Activated CD4-positive, alpha-beta T cell treated with anti-CD3 and anti-CD28 coated beads for 48 hours (primary cell): ENCODE measurements around the gene CLGN.
"Not testable (repeated sequence)": the region's sequence is repeated elsewhere in the genome, so short reads cannot be mapped to it uniquely, and the experiment has no call there.

Experiments
- DNase-seq: peaks from one replicate; pipeline ENCODE4 v3.0.0-alpha.2; 2020

CLGN gene, protein sequence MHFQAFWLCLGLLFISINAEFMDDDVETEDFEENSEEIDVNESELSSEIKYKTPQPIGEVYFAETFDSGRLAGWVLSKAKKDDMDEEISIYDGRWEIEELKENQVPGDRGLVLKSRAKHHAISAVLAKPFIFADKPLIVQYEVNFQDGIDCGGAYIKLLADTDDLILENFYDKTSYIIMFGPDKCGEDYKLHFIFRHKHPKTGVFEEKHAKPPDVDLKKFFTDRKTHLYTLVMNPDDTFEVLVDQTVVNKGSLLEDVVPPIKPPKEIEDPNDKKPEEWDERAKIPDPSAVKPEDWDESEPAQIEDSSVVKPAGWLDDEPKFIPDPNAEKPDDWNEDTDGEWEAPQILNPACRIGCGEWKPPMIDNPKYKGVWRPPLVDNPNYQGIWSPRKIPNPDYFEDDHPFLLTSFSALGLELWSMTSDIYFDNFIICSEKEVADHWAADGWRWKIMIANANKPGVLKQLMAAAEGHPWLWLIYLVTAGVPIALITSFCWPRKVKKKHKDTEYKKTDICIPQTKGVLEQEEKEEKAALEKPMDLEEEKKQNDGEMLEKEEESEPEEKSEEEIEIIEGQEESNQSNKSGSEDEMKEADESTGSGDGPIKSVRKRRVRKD

DNA sequence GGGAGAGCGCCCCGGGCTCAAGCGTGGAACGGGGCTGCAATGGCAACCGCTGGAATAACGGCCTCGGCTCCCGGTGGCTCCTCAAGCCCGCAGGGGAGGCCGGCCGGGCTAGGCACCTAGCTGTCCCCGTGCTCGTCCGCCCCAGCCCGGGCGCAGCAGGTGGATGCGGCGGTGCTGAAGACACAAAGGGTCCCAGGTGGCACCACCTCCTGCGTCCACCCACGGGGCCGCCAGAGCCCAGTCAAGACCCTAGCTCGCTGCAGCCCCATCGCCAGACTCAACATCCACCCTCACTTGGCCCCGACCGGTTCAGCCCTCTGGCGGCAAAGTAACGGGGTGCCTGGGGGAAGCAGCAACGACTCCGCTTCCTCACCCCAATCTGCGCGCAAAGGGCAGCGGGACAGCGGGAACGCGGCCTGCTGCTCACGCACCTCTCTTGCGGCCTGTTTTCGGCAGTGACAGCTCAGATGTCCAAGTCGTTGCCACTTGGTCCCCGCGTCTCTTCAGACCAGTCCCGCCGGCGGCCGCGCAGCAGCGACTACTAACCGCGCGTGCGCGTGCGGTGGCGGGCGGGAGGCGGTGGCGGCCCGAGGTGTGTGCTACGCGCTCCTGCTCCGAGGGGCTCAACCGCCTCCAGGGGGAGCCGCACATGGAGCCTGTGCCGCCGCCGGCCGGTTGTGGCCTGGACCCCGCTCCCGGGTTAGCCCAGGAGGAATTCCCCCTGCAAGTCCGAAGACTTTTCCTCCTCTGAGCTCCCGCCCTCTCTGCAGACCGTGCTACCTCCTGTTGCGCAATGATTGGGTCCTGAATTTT, at the start of gene CLGN:
Gene CLGN, minus strand, starts transcription at position 543 of the 813 bp plus-strand sequence. CDS start 14,570 bp downstream, outside the sequence.
- DNase-seq = peak; percentile 65

DNA sequence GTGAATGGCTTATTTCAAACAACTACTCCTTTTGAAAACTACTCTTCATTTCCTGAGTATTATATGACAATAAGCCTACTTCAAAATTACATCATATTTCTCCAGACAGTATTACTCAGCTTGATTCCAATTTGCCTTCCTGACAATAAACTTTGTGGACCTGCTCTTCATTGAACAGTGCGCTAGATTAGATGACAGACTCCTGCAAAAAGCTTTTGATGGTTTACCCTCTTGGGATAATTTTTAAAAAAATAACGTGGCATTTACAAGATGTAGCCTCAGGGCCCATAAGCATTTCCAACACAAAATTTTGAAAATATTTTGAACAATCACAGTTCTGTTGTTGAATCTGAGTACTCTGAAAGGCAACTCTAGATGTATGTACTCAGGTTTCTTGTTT, 44.7 kb upstream of the CLGN start:
- DNase-seq = no peak

DNA sequence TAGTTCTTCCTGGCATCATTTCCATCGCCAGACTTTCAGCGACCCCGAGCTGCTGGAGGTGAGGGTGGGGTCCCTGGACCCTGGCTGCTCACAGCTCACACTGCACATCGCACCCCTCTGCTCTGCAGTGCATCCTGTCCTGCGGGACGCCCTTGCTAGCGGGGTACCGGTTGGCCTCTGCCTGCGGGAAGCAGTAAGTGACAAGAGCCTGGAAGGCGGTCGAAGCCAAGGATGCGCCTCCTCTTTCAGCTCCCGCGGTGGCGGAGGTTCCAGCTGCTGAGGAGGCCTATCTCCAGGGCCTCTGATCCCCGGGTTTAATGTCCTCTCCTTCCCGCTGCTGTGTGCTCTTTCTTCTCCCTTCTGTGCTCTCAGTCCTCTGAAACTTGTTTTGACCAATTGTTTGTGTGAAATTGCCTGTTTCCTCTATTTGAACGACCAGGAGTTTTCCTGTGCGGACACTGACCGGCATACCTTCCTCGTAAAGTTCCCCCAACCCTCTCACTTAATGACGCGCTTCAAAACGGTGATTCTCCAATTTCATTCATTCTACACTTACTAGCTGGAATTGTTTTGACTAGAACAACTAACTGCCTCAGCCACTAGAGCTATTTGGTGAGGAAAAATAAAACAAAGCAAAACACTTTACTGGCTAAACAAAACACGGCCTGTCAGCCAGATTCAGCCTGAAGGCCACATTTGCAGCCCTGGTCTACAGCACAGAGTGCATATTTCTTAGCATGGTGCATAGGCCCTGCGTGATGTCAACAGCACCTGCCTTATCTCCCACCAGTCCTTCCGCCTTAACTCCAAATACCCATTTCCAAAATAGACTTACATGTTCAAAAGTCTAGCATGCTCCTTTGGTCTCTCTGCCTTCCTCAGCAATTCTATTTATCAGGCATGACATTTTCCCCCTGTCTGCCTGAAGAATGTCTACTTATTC, 42.6 kb upstream of the CLGN start:
- no peak for DNase-seq

DNA sequence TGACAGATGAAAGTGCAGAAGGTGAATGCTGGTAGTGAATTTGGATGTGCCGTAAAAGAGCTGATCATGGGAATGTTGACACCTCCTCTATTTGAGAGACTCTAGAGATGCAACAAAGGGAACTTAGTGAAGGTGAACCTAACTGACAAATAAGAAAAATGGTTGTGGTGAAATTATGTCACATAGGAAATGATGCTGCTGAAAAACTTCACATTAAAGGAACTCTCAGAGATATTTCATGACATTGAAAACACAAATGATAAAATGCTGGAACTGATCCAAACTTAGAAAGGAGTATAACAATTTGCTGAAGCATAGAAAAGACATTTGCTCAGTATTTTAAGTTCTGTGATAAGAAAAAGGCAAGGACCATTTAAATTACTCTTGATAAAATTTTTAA, 38.7 kb upstream of the CLGN start:
- DNase-seq = no peak

DNA sequence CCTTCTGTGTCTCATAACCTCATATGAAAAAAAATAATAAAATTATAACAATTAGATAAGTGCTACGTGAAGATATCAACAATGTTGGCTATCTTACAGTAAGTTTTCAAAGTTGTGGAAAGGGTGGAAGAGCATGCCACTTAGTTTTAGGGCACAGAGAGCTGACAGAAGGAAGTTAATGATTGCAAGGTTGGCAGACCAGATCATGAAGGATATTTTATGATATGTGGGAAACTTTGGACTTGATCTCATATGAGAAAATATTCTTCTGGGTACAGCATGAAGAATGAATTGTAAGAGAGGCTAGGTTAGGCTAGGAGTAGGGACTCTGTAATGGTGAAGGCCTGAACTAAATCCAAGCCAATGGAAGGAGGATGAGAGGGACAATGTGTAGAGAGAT, 36.2 kb upstream of the CLGN start:
- DNase-seq = no peak

DNA sequence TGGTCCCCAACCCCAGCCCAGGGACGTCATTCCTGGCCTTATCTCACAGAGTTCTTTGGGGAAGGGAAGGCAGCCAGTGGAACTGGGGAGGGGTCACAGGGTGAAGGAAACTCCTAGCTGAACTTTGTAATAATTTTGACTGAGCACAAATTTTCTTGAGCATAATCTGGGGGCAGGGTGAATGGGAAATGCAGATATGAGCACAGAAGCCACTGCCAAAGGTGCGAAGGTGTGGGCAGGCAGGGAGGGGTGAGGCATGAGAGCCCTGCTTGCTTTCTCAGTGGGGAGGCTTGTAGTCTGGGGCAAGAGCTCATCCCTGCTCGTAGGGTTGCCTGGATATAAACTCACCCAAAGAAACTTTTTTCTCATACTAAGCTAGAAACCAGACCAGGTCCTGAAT, 35.7 kb upstream of the CLGN start:
- DNase-seq = no peak

DNA sequence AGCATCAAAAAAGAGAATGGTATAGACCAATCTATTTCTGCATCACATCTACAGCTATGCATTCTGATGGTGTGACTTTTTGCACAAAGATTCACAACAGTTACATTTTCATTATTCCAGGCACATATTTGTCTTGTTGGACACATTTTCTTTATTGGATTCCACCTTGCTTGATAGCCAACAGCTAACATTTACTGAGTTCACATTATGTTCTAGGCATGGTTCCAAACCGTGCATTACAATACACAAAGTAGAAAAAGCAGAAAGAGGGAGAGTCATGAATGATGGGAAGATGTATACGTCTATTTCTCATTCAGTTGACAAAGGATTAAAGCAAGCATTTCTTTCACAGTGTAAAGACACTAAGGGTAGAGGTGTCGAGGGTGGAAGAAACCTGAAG, 22.9 kb upstream of the CLGN start:
- DNase-seq = no peak

DNA sequence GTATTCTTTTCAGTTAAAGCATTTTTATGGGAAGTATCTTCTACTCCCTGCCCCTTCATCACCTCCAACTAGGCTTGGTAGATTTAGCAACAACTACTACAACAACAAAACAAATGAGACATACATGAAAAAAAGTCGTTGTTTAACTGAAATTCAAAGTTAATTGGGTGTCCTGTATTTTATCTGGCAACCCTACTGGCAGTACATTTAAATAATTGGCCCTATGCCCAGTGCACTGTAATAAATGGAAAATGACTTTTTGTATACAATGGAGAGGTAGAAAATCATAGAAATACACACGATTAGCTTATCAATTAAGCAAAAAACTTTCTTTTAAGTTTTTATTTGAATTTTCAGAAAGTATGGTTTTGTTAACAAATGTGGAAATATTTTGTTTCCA, 21.4 kb upstream of the CLGN start:
- no peak for DNase-seq

DNA sequence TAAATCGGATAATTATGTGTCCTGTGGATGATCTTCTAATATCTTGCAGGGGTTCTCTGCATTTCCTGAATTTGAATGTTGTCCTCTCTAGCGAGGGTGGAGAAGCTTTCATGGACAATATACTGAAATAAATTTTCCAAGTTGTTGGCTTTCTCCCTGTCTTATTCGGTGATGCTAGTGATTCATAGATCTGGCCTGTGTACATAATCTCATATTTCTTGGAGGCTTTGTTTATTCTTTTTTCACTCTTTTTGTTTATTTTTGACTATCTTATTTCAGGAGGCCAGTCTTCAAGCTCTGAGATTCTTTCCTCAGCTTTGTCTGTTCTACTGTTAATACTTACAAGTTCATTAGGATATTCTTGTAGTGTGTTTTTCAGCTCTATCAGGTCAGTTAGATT, 20.7 kb upstream of the CLGN start:
- no peak for DNase-seq

DNA sequence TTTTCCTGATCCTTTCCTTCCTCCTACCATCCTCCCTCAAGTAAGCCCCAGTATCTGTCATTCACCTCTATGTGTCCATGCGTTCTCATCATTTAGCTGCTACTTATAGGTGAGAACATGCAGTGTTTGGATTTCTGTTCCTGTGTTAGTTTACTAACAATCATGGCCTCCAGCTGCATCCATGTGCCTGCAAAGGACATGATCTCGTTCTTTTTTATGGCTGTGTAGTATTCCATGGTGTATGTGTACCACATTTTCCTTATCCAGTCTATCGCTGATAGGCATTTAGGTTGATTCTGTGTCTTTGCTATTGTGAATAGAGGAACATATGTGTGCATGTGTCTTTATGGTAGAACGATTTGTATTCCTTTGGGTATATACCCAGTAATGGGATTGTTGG, 16.9 kb upstream of the CLGN start:
- DNase-seq = not testable (repeated sequence)

DNA sequence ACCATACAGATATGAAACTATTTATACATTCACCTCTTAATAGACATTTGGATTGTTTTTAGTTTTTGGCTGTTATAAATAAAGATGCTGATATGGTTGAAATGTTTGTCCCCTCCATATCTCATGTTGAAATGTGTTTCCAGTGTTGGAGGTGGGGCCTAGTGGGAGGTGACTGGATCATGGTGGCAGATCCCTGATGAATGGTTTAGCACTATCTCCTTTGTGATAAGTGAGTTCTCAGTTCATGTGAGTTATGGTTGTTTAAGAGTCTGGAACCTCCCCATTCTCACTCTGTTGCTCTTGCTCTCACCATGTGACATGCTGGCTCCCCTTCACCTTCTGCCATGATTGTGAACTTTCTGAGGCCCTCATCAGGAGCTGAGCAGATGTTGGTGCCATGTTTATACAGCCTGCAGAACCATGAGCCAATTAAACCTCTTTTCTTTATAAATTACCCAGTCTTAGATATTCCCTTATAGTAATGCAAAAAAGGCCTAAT, 12.2 kb upstream of the CLGN start:
- no peak for DNase-seq

DNA sequence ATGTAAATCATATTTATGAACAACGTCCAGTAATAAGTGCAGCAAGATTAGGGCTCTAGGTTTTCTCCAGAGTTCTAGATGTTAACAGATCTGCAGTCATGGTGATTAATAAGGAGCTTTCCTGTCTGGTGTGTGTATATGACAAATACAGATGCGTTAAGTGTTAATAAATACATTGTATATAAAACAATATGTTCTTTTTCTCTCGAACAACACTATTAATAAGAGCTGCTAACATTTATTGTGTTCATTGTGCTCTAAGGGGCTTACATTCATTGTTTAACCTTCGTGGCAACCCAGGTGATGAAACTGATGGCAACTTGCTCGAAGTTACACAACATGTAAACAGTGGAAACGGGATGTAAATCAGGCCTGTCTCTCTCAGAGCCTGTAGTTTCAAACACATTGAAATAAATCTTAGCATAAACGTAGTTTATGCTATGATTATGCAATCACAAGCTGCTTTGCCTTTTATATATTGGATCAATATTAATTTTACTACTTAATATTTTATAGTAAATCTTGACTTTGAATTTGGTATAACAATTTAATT, 547 bp upstream of the CLGN start:
- DNase-seq = no peak

DNA sequence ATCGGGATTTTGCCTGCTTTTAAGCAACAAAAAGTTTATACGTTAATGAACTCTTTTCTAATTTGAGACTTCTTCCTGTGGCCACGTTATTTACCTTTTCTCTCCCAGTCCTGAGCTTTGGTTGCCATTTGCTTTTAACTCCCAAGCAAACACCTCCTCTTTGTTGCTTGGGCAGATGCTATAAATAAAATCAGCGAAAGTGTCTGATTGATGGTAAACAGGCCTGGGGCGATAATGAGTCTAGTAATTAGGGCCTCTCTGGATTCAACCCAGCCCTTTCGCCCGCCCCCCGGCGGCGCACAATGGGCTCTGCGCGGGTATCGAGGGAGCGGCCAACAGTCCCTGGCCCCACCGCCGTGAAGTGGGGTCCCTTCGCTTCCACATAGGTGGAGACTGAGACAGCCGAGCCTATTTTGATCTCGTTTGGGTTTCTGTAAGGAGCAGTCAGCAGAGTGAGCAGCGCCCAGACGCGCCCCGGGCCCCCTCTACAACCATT, 790 bp downstream of the CLGN start:
- DNase-seq = peak; percentile 11

DNA sequence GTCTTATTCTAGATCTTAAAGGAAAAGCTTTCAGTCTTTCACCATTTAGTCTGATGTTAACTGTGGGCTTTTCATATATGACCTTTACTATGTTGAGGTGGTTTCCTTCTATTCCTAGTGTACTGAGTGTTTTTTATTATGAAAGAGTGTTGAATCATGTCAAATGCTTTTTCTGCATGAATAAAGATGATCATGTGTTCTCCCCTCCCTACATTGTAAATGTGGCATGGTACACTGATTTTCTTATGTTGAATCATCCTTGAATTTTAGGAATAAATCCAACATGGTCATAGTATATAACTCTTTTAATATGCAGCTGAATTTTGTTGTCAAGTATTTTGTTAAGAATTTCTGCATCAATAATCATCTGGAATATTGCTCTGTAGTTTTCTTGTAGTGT, 4.3 kb downstream of the CLGN start:
- DNase-seq = no peak

DNA sequence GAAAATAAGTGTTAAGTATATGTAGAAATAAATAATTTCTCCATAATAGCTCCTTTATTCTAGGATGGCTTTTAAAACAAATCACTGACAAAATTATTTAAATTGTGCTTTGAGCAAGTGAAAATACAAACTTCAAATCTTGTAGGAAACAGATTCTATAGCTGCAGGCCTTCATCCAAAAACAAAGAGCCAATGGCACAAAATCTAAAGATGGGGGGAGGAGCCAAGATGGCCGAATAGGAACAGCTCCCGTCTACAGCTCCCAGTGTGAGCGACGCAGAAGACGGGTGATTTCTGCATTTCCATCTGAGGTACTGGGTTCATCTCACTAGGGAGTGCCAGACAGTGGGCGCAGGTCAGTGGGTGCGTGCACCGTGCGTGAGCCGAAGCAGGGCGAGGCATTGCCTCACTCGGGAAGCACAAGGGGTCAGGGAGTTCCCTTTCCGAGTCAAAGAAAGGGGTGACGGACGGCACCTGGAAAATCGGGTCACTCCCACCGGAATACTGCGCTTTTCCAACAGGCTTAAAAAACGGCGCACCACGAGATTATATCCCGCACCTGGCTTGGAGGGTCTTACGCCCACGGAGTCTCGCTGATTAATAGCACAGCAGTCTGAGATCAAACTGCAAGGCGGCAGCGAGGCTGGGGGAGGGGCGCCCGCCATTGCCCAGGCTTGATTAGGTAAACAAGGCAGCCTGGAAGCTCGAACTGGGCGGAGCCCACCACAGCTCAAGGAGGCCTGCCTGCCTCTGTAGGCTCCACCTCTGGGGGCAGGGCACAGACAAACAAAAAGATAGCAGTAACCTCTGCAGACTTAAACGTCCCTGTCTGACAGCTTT, 14.1 kb downstream of the CLGN start:
- DNase-seq = not testable (repeated sequence)

DNA sequence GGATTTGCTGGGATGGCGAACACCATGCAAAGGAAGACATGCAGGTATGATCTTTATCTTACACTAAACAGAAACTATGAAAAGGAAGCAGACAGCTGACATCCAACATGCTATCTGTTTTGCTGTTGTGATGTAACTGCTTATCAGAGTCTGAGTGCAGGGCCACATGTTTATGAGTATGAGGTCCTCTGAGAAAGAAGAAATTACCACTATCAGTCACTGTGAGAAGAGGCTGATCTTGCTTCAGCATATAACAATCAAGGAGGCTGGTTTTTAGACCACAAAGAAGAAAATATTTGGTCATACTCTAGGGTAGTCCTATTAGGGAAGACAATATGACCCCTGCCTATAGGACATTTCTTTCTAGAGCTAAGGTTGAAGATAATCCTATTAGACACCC, 18.5 kb downstream of the CLGN start:
- no peak for DNase-seq

DNA sequence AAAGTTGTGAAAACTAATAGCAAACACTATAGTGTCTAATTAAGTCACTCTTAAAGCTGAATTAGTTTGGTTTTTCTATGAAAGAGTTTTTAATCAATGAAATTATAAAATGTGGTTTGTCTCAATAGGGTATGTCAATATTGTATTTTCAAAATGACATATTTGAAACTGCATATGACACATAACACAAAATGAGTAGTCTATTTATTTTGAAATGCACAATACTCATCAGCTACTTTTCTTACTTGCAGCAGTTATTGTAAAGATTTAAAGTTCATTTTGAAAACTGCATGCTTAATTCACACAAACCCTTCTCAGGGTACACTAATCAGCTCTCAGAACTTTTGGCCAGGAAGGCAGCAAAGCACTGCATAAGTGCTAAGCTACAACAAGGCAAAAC, 21.2 kb downstream of the CLGN start:
- DNase-seq = no peak

DNA sequence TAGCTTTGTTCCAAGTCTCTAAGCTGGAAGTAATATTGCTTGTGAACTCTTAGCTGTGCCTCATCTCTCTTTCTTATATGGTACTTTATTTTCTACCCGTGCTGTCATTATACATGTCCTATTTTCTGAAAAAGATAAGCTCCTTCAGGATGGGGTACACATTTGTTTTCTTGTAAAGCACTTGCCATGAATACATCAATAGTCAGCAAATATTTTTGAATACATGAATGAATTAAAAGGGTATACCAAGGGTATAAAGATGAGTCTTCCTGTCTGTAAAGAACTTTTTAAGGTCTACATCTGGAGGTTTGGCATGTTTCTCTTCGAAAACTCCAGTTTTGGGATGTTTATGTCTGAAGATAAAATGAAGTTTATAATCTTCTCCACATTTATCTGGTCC, 27.3 kb downstream of the CLGN start:
- DNase-seq = no peak

DNA sequence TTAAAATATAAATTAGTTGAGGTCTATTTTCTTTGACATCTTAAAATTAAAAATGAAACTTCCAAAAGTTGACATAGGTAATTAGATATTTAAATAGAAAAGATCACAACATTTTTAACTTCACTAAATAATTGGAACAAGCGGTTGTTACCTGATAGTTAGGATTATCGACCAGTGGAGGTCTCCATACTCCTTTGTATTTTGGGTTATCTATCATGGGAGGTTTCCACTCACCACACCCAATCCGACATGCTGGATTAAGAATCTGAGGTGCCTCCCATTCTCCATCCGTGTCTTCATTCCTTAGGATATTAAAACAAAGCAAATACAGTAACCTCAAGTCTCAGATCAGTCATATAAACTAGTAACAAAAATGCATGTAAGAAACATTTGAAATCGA, 31.8 kb downstream of the CLGN start:
- DNase-seq = no peak

DNA sequence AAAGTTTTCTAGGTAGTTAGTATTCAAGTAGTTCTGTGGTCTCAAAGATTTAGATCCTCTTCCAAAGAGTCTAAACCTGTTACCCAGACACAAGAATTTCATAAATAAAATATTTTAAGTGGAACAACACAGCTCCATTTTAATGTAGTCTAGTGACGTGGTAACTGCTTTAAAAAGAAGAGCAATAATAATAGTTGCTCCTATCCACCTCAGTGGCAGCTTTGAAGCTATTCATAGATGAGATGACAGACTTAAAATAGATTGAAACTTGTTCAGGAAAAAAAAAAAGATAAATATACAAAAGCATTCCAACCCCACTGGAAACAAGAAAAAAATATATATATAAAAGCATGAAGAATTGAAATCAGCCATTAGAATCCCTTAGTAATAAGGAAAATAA, 39.4 kb downstream of the CLGN start:
- DNase-seq = no peak

DNA sequence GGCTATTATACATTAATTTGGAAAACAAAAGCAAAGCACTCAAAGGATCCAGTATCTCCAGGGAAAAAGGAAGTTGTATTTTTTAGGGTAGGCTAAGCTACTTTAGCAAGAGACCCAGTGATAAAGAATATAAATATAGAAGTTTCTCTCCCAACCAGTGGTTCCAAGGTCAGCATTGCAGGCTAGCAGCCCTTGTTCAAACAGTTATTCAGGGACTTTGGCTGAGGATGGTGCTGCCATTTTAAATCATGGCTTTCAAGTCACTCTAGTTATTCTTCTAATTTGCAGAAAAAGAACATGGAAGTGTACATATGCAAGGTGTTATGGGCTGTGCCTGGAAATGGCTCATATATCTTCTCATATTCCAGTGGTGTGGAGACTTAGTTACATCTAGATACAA, 44.7 kb downstream of the CLGN start:
- no peak for DNase-seq
